GM18502 (cell line): ENCODE measurements around the gene ABHD16A.

Experiments
- ATAC-seq: cut with Tn5 transposase; IDR thresholded peaks from one replicate; pipeline ENCODE4 v1.9.1; 2021; ENCODE audit warnings: mild to moderate bottlenecking; ENCODE audit not compliant: unreplicated experiment, poor library complexity

The ABHD16A gene

GRCh38 chr6:31664790-31665500 lies 38.2 kb downstream of the ABHD16A start, which contains the start of gene GPANK1:
TSS of gene GPANK1 (minus strand) at chr6:31664997. CDS start at chr6:31664478, 519 bp downstream.
- no peak for ATAC-seq

GRCh38 chr6:31663961-31664789 lies 38.9 kb downstream of the ABHD16A start:
- no peak for ATAC-seq

GRCh38 chr6:31663126-31663960 lies 39.8 kb downstream of the ABHD16A start:
- ATAC-seq: no peak

DNA sequence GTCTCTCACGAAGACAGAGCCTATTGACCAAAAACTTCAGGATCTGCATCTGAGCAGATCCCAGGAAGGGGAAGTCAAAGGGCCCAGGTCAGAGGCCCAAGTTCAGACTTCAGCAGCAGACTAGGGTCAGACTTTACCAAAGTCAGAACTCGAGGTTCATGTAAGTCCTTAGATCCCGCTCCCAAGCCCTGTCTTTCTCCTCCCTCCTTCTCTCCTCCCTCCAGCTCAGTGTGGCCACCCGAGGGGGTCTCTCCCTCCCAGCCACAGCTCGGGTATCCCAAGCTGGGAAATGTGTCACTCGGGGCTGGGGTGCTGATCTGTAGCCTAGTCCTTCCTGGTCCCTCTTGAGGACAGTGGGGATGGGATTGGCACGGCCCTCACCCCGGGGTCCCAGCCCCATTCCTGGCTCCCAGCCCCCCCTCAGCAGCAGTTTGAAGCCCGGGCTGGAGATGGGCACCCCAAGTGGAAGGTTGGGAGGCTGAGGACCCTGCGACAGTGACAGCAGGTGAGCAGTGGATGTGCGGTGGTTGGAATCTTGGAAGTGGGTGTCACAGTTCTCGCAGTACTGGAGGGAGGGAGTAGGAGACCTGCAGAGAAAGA lies 40.9 kb downstream of the ABHD16A start:
- ATAC-seq: no peak

DNA sequence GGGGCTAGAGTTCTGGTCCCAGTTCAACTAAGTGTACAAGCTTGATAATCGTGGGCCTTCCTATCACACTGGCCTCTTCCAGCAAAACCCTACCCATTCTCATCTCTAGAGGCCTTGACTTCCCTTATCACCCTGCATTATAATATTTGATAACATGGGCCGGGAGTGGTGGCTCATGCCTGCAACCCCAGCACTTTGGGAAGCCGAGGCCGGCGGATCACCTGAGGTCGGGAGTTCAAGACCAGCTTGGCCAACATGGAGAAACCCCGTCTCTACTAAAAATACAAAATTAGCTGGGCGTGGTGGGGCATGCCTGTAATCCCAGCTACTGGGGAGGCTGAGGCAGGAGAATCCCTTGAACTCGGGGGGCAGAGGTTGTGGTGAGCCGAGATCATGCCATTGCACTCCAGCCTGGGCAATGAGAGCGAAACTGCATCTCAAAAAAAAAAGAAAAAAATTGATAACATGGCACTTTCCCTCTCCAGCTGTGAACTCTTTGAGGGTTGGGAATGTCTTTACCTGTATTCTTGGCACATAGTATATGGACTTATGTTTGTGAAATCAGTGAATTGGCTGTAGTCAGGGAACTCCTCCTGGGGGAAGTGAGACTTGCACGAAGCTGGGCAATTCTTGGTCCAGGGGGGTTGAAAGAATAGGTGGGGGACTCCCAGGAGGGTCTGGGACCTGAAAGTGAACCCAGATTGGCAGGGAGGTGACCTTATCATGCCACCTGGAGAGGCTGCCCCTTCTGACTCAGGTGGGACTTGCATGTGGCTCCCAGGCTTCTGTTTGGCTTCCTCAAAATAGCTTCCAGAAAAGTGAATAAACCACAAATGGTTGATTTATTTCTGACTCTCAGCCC lies 41.6 kb downstream of the ABHD16A start:
- no peak for ATAC-seq

DNA sequence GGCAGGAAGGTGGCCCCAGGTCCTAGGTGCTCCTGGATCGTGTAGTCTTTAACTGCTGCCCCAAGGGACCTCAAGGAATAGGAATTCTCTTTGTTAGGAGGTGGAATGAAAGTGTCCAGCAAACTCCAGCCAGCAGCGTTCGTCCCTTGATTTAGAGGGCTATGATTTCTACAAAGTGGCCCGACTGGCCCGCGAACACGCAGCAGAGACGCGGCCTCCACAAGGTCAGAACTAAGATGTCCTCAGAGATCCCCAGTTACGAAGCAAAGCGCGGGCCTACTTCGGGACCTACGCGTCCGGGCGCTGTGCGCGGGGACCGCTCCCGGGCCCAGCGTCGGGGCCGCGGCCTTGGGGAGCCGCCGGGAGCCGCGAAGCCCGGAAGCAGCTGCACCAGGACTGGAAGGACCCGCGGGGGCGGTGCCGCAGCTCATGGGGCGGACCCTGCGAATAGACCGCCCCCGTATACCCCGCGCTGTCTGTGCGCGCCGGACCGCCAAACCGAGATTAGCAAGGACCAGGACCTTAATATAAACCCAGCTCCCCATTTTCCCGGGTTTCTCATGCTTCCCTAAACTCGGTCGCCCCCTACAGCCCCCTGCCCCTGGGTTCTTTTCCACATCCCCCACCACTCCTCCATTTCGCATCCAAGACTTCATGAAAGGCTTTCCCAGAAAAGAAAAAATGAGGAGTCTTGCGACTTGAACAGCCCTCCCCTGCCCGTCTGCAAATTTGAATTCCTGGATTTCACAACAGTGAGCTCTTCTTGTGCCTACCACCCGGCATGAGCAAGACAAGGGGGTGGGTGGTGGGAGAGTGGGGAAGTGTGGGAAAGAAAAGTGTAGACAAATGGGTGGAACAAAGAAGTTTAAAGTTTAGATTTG lies 42.5 kb downstream of the ABHD16A start, which contains the start of gene C6orf47:
TSS of gene C6orf47 (minus strand) at position 398 of the 881 bp plus-strand sequence. CDS start 831 bp downstream, outside the sequence.
- ATAC-seq: peak; percentile 51

GRCh38 chr6:31659649-31660380 lies 43.3 kb downstream of the ABHD16A start:
- no peak for ATAC-seq

GRCh38 chr6:31658983-31659648 lies 44.0 kb downstream of the ABHD16A start:
- no peak for ATAC-seq

- no peak for ATAC-seq
Observed at GRCh38 chr6:31658158-31658688, 44.9 kb downstream of the ABHD16A start.

GRCh38 chr6:31657406-31658157 lies 45.5 kb downstream of the ABHD16A start:
- no peak for ATAC-seq

DNA sequence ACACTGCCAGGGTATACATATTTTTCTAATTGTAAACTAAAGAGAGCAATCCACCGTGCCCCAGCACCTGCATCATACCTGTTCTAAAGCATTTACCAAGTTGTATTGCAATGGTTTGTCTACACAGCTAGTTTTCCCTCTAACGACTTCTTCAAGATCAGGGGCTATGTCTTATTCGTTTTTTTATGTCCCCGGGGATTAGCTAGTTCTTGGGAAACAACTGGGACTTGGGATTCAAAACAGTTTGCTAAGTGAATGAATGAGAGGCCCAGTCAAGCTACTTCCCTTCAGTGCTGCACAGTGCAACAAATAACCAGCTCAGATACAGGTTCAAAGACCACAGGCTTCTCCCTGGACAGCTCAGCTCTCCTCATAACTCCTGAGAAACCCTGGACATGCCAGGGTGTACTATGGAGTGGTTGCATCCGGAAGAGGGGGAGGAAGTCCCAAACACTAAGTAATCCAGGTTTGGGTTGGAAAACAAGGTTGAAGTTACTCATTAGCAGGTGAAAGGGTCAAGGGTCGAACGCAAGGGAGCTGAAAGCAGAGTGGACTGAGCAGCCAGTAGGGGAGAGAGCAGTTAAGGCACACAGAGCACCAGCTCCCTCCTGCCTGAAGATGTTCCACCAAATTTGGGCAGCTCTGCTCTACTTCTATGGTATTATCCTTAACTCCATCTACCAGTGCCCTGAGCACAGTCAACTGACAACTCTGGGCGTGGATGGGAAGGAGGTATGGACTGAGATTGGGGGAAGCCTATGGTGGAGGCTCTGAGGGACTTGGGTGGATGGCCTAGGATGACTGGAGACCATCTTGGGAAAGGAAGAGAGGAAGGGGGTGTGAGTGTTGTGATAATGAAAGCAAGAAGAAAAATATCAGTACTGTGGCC lies 47.5 kb downstream of the ABHD16A start, which contains the start of gene APOM:
TSS of gene APOM (plus strand) at position 546 of the 889 bp plus-strand sequence. CDS start at position 619, 73 bp downstream.
- ATAC-seq: no peak

DNA sequence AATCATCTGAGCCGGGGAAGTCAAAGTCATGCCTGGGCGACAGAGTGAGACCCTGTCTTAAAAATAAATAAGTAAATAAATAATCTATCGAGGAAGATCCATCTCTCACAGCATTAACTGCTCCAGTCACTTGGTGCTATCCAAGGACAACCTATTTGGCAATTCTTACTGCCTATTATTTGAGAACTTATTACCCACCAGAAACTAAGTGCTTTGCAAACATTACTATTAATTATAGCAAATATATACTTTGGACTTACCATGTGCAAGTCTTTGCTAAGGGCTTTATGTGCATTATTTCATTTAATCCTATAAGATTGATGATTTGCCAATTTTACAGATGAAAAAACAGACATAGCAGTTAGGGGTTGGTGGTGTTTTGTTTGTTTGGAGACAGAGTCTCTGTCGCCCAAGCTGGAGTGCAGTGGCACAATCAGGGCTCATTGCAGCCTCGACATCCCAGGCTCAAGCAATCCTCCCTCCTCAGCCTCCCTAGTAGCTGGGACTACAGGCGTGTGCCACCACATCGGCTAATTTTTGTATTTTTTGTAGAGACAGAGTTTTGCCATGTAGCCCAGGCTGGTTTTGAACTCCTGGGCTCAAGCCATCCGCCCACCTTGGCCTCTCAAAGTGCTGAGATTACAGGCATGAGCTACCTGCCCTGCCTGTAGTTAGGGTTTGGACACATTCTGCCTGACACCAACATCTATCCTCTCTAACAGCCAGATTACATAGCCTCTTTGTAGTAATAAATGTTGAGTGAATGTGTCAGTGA lies 48.4 kb downstream of the ABHD16A start:
- no peak for ATAC-seq

GRCh38 chr6:31652925-31653724 lies 50.0 kb downstream of the ABHD16A start:
- peak; percentile 64 for ATAC-seq
